ENCODE results near the gene PNKD. TPM values are rescaled to one million over a fixed set of nuclear protein-coding genes. Genes with fewer than 3 reads are reported as not detected.

PNKD gene
- total RNA-seq, 2 experiments from 2014 or later, result 17.8 to 18.5 TPM

- DNase-seq (peak; percentile 9), ATAC-seq (peak; percentile 56)
- intact Hi-C loops (cut with DNase I, micrococcal nuclease), result loop anchor here in 1 of 2 experiments (5.0 kb wide), 1 partner anchor 88 kb away; the partner anchor contains the start of gene CXCR1
- Mint-ChIP-seq H3K27me3 (no peaks in the 10 kb centered on the region), H3K27ac (peak overlapping the region; percentile 2), H3K36me3 (ENCODE audit: low read depth) (peaks cover 52% of the 10 kb centered on the region), H3K4me1 (peaks cover 45% of the 10 kb centered on the region), H3K4me3 (no peak overlapping the region), H3K9me3 (ENCODE audit: low read depth) (no peaks in the 10 kb centered on the region)
- ChIA-PET POLR2A (interaction anchor here (0.7 to 1.9 kb wide), 3 partner anchors 11 to 39 kb away, joined by 4 read pairs; partner anchors contain the start of genes AAMP, ARPC2 and PNKD), CTCF (interaction anchor here (0.6 to 6.9 kb wide), 10 partner anchors 8 to 466 kb away, joined by 3 to 47 read pairs (median 4); partner anchors contain the start of genes AAMP, CXCR1 and PNKD)
These were observed 14.9 kb upstream of the PNKD start for GRCh38 chr2:218255446-218255845.

GRCh38 chr2:218256612-218257350 lies 13.5 kb upstream of the PNKD start:
- Mint-ChIP-seq H3K9me3 (ENCODE audit: low read depth) (no peaks in the 10 kb centered on the region), H3K27ac (peak overlapping the region; percentile 81), H3K36me3 (ENCODE audit: low read depth) (peaks cover 44% of the 10 kb centered on the region), H3K27me3 (no peaks in the 10 kb centered on the region), H3K4me3 (no peak overlapping the region), H3K4me1 (peaks cover 43% of the 10 kb centered on the region)
- CTCF ChIA-PET, result interaction anchor here (0.7 to 6.9 kb wide), 27 partner anchors 9 to 718 kb away, joined by 3 to 47 read pairs (median 5); partner anchors contain the start of genes AAMP, ARPC2, CXCR1 and PLCD4
- no peak for ATAC-seq
- POLR2A ChIA-PET, result interaction anchor here (0.7 to 1.3 kb wide), 2 partner anchors 14 to 30 kb away, joined by 3 to 5 read pairs; partner anchors contain the start of genes AAMP and PNKD
- DNase-seq, result no peak
- intact Hi-C loops (cut with DNase I, micrococcal nuclease), result loop anchor here (1.0 to 5.0 kb wide), 6 partner anchors 17 to 89 kb away; partner anchors contain the start of genes ARPC2 (in 1 of the 2) and CXCR1 (in 1 of the 2)

GRCh38 chr2:218257390-218257981 lies 12.8 kb upstream of the PNKD start:
- DNase-seq (peak; percentile 85), ATAC-seq (peak; percentile 75)
- ChIA-PET POLR2A (interaction anchor here (0.7 to 1.3 kb wide), 3 partner anchors 13 to 169 kb away, joined by 3 to 5 read pairs (median 3); partner anchors contain the start of genes AAMP and PNKD), CTCF (interaction anchor here (0.7 to 6.9 kb wide), 26 partner anchors 9 to 717 kb away, joined by 3 to 47 read pairs (median 5); partner anchors contain the start of genes AAMP, ARPC2, CXCR1 and PLCD4)
- H3K9me3 Mint-ChIP-seq (ENCODE audit: low read depth), result no peaks in the 10 kb centered on the region
- peaks cover 37% of the 10 kb centered on the region for H3K36me3 Mint-ChIP-seq (ENCODE audit: low read depth)
- no peak overlapping the region for H3K4me3 Mint-ChIP-seq
- H3K4me1 Mint-ChIP-seq, result peaks cover 38% of the 10 kb centered on the region
- H3K27ac Mint-ChIP-seq, result peak overlapping the region; percentile 81
- intact Hi-C loops (cut with DNase I, micrococcal nuclease), result loop anchor here (1.0 to 5.0 kb wide), 5 partner anchors 39 to 90 kb away; partner anchors contain the start of genes ARPC2 (in 1 of the 2) and CXCR1 (in 1 of the 2)
- H3K27me3 Mint-ChIP-seq, result no peaks in the 10 kb centered on the region

GRCh38 chr2:218259099-218259961 lies 11.0 kb upstream of the PNKD start:
- Mint-ChIP-seq H3K27ac (peak overlapping the region; percentile 21), H3K36me3 (ENCODE audit: low read depth) (peaks cover 24% of the 10 kb centered on the region), H3K27me3 (no peaks in the 10 kb centered on the region), H3K4me3 (no peak overlapping the region), H3K9me3 (ENCODE audit: low read depth) (no peaks in the 10 kb centered on the region), H3K4me1 (peaks cover 26% of the 10 kb centered on the region)
- DNase-seq (no peak), ATAC-seq (no peak)
- CTCF ChIA-PET, result interaction anchor here (0.6 to 6.9 kb wide), 6 partner anchors 9 to 97 kb away, joined by 3 to 47 read pairs (median 21); partner anchors contain the start of genes AAMP, CATIP, CXCR1 and PNKD
- intact Hi-C loops (cut with DNase I, micrococcal nuclease), result loop anchor here in 1 of 2 experiments (5.0 kb wide), 1 partner anchor 92 kb away; the partner anchor contains the start of gene CXCR1
- POLR2A ChIA-PET, result interaction anchor here (0.5 to 1.3 kb wide), 3 partner anchors 11 to 29 kb away, joined by 3 to 4 read pairs (median 3); partner anchors contain the start of genes AAMP and PNKD

- Mint-ChIP-seq H3K36me3 (ENCODE audit: low read depth) (peaks cover 21% of the 10 kb centered on the region), H3K27ac (no peak overlapping the region), H3K4me3 (no peak overlapping the region), H3K4me1 (peaks cover 21% of the 10 kb centered on the region), H3K27me3 (no peaks in the 10 kb centered on the region), H3K9me3 (ENCODE audit: low read depth) (no peaks in the 10 kb centered on the region)
- DNase-seq, result no peak
- ATAC-seq, result no peak
- ChIA-PET POLR2A (interaction anchor here (1.3 kb wide), 1 partner anchor 10 kb away, joined by 4 read pairs; the partner anchor contains the start of genes AAMP and PNKD), CTCF (interaction anchor here (1.4 to 6.9 kb wide), 2 partner anchors 30 to 96 kb away, joined by 3 to 47 read pairs; partner anchors contain the start of gene CATIP)
- intact Hi-C loops (cut with DNase I, micrococcal nuclease), result no loop called here
These were observed 10.2 kb upstream of the PNKD start for GRCh38 chr2:218260166-218260565.

GRCh38 chr2:218260742-218261422 lies 9.4 kb upstream of the PNKD start, which contains the start of gene GPBAR1:
Gene GPBAR1 (plus strand): TSS chr2:218261015. CDS start chr2:218262725, 1,710 bp downstream.
- peaks cover 17% of the 10 kb centered on the region for H3K4me1 Mint-ChIP-seq
- ATAC-seq, result no peak

GRCh38 chr2:218261423-218262236 lies 8.7 kb upstream of the PNKD start:
- Mint-ChIP-seq H3K27me3 (no peaks in the 10 kb centered on the region), H3K27ac (no peak overlapping the region), H3K36me3 (ENCODE audit: low read depth) (peaks cover 15% of the 10 kb centered on the region), H3K4me1 (peaks cover 14% of the 10 kb centered on the region), H3K9me3 (ENCODE audit: low read depth) (no peaks in the 10 kb centered on the region), H3K4me3 (no peak overlapping the region)
- ChIA-PET POLR2A (no interaction called here), CTCF (interaction anchor here (0.6 to 1.9 kb wide), 3 partner anchors 9 to 119 kb away, joined by 3 to 5 read pairs (median 3); no protein-coding TSS in a partner anchor)
- DNase-seq, result no peak
- intact Hi-C loops (cut with DNase I, micrococcal nuclease), result no loop called here
- ATAC-seq, result no peak

More at GRCh38 chr2:218260742-218261422, 9.4 kb upstream of the PNKD start, which contains the start of gene GPBAR1:
- Mint-ChIP-seq H3K9me3 (ENCODE audit: low read depth) (no peaks in the 10 kb centered on the region), H3K36me3 (ENCODE audit: low read depth) (peaks cover 17% of the 10 kb centered on the region), H3K27ac (no peak within 1 kb of the TSS), H3K27me3 (no peaks in the 10 kb centered on the region), H3K4me3 (no peak within 1 kb of the TSS)
- ChIA-PET POLR2A (no interaction called here), CTCF (interaction anchor here (1.2 to 6.9 kb wide), 3 partner anchors 8 to 31 kb away, joined by 3 to 47 read pairs (median 5); no protein-coding TSS in a partner anchor)
- no peak for DNase-seq
- intact Hi-C loops (cut with DNase I, micrococcal nuclease), result no loop called here

GRCh38 chr2:218262237-218262600 lies 8.1 kb upstream of the PNKD start:
- intact Hi-C loops (cut with DNase I, micrococcal nuclease), result no loop called here
- peaks cover 15% of the 10 kb centered on the region for H3K36me3 Mint-ChIP-seq (ENCODE audit: low read depth)
- H3K4me3 Mint-ChIP-seq, result no peak overlapping the region
- POLR2A ChIA-PET, result no interaction called here
- ATAC-seq (no peak), DNase-seq (no peak)
- H3K27ac Mint-ChIP-seq, result no peak overlapping the region
- H3K9me3 Mint-ChIP-seq (ENCODE audit: low read depth), result no peaks in the 10 kb centered on the region
- H3K27me3 Mint-ChIP-seq, result no peaks in the 10 kb centered on the region
- CTCF ChIA-PET, result interaction anchor here (0.6 to 1.9 kb wide), 2 partner anchors 9 to 46 kb away, joined by 4 to 5 read pairs; no protein-coding TSS in a partner anchor
- peaks cover 11% of the 10 kb centered on the region for H3K4me1 Mint-ChIP-seq
